Measurements from ENCODE around the gene SCARB1.

SCARB1 gene

GRCh38 chr12:124800506-124800905 is 63.2 kb downstream of the SCARB1 start:
- no peak for TF ChIP-seq CTCF (conservative IDR thresholded peaks at IDR 0.05; ENCODE audit: low read depth)
- CTCF ChIA-PET, result interaction anchor here (0.6 kb wide), 1 partner anchor 544 kb away, joined by 3 read pairs; no protein-coding TSS in a partner anchor
- DNase-seq (ENCODE audit: low spot score), result no peak
- H3K27ac ChIP-seq, result peak overlapping the region; percentile 83; the same call in 1 of the 2 replicates
- POLR2A ChIA-PET (ENCODE audit: low non-redundant PET), result no interaction called here

GRCh38 chr12:124797321-124797720 is 66.3 kb downstream of the SCARB1 start:
- H3K27ac ChIP-seq, result no peak overlapping the region
- no peak for TF ChIP-seq CTCF (conservative IDR thresholded peaks at IDR 0.05; ENCODE audit: low read depth)
- no peak for DNase-seq (ENCODE audit: low spot score)
- POLR2A ChIA-PET (ENCODE audit: low non-redundant PET), result no interaction called here
- CTCF ChIA-PET, result no interaction called here

- CTCF ChIA-PET, result interaction anchor here (0.6 to 0.7 kb wide), 2 partner anchors 42 to 152 kb away, joined by 3 read pairs; no protein-coding TSS in a partner anchor
- H3K27ac ChIP-seq, result no peak overlapping the region
- no peak for DNase-seq (ENCODE audit: low spot score)
- no peak for TF ChIP-seq CTCF (conservative IDR thresholded peaks at IDR 0.05; ENCODE audit: low read depth)
- POLR2A ChIA-PET (ENCODE audit: low non-redundant PET), result no interaction called here
Observed at GRCh38 chr12:124796303-124796960, 67.2 kb downstream of the SCARB1 start.

- ChIA-PET POLR2A (ENCODE audit: low non-redundant PET) (no interaction called here), CTCF (no interaction called here)
- no peak for DNase-seq (ENCODE audit: low spot score)
- H3K27ac ChIP-seq, result peak overlapping the region; percentile 23
- no peak for TF ChIP-seq CTCF (conservative IDR thresholded peaks at IDR 0.05; ENCODE audit: low read depth)
Observed at GRCh38 chr12:124795081-124795948, 68.3 kb downstream of the SCARB1 start.

GRCh38 chr12:124792961-124793441 is 70.7 kb downstream of the SCARB1 start:
- POLR2A ChIA-PET (ENCODE audit: low non-redundant PET), result no interaction called here

More at GRCh38 chr12:124792961-124793441, 70.7 kb downstream of the SCARB1 start:
- CTCF ChIA-PET, result no interaction called here
- DNase-seq (ENCODE audit: low spot score), result no peak
- no peak for TF ChIP-seq CTCF (conservative IDR thresholded peaks at IDR 0.05; ENCODE audit: low read depth)
- no peak overlapping the region for H3K27ac ChIP-seq

Measured in RWPE1 (cell line).